Measurements from ENCODE around the gene PSME2.
A peak's percentile ranks its signal among the peaks of the same experiment; 100 is the strongest.

The PSME2 gene

GRCh38 chr14:24132976-24133375 is 13.4 kb downstream of the PSME2 start:
- no peak for DNase-seq

- DNase-seq, result no peak
These were observed 14.2 kb downstream of the PSME2 start for GRCh38 chr14:24132061-24132685.

- no peak for DNase-seq
These were observed 14.9 kb downstream of the PSME2 start for GRCh38 chr14:24131549-24131966.

- no peak for DNase-seq
These were observed 15.5 kb downstream of the PSME2 start for GRCh38 chr14:24130717-24131548.

GRCh38 chr14:24130380-24130716 is 16.1 kb downstream of the PSME2 start, which contains the start of gene FITM1:
FITM1 (plus strand) TSS chr14:24130659; CDS start chr14:24131564, 905 bp downstream.
- no peak for DNase-seq

- no peak for DNase-seq
These were observed 16.9 kb downstream of the PSME2 start for GRCh38 chr14:24129410-24129998.

- DNase-seq, result no peak
These were observed 18.7 kb downstream of the PSME2 start for GRCh38 chr14:24127673-24128072.

- DNase-seq, result no peak
These were observed 19.5 kb downstream of the PSME2 start for GRCh38 chr14:24126939-24127338.

- no peak for DNase-seq
These were observed 22.7 kb downstream of the PSME2 start for GRCh38 chr14:24123424-24124417.

- DNase-seq, result no peak
These were observed 23.5 kb downstream of the PSME2 start for GRCh38 chr14:24122898-24123297.

GRCh38 chr14:24122416-24122815 is 24.0 kb downstream of the PSME2 start:
- no peak for DNase-seq

GRCh38 chr14:24121210-24121609 is 25.2 kb downstream of the PSME2 start:
- DNase-seq, result no peak

- DNase-seq, result no peak
These were observed 26.7 kb downstream of the PSME2 start for GRCh38 chr14:24119691-24120090.

- DNase-seq, result no peak
These were observed 29.2 kb downstream of the PSME2 start for GRCh38 chr14:24117179-24117578.

- DNase-seq, result no peak
These were observed 30.1 kb downstream of the PSME2 start for GRCh38 chr14:24116128-24116814.

GRCh38 chr14:24115422-24116127 is 30.8 kb downstream of the PSME2 start:
- no peak for DNase-seq

GRCh38 chr14:24114532-24115421 is 31.6 kb downstream of the PSME2 start, which contains the start of the genes DCAF11 and NRL:
DCAF11 (plus strand) TSS chr14:24114777; CDS start chr14:24115595, 818 bp downstream.
NRL (minus strand) TSS chr14:24114949; CDS start chr14:24082848, 32,101 bp downstream.
- DNase-seq, result peak; percentile 99

- DNase-seq, result peak; percentile 87
These were observed 32.4 kb downstream of the PSME2 start for GRCh38 chr14:24113801-24114531.

- DNase-seq, result peak; percentile 12
These were observed 33.0 kb downstream of the PSME2 start for GRCh38 chr14:24113379-24113800.
